Heart left ventricle (tissue), 13 donors: ENCODE results near the gene LPCAT1.

ENCODE experiments used
- CTCF ChIP-seq, 12 donors: fragments of 200-600 bp; sonication (generic) in 4 of 12; IDR thresholded peaks; one replicate each; pipeline versions ENCODE4 v1.5.0 to v1.8.0; 2018 to 2022; ENCODE audit warnings: antibody characterized with exemption in 12 of 12, mild to moderate bottlenecking in 5 of 12
- POLR2A ChIP-seq, 2 donors: fragments of 450-650 bp; IDR thresholded peaks; one replicate each; pipeline ENCODE4 v1.6.1; 2017; ENCODE audit warnings: antibody characterized with exemption in 2 of 2, mild to moderate bottlenecking in 2 of 2, moderate library complexity in 2 of 2
- donor health status: ischemic (EF 13 %, LVEDD 7.1; RV severe dilation, severe dysfunction).
- donor health status: DM: no; HTN: yes; CAD: no.
- donor health status: DM: no; HTN: no; CAD: no.
- donor health status: ischemic (EF 25% LVEDD 6.9; RV normal size, moderate dysfunction).
- donor health status: ischemic (EF 25% LVEDD 5.7; RV mildly dilated, moderate dysfunction).
- donor health status: ischemic (EF 35%, LVEDD 5.7; RV mildly dilated, moderate dysfunction).
- donor health status: nonischemic (EF 11% LVEDD 7.7; RV severe dilation, severe dysfunction).
- donor health status: DM: yes; HTN: yes; CAD: no.
- donor health status: PGD.
- donor health status: ischemic (EF 29% LVEDD 5.4; RV normal size, mild dysfunction).
- donor health status: nonischemic (EF 23%, LVEDD 6.1; RV moderate dilation, normal function).

DNA sequence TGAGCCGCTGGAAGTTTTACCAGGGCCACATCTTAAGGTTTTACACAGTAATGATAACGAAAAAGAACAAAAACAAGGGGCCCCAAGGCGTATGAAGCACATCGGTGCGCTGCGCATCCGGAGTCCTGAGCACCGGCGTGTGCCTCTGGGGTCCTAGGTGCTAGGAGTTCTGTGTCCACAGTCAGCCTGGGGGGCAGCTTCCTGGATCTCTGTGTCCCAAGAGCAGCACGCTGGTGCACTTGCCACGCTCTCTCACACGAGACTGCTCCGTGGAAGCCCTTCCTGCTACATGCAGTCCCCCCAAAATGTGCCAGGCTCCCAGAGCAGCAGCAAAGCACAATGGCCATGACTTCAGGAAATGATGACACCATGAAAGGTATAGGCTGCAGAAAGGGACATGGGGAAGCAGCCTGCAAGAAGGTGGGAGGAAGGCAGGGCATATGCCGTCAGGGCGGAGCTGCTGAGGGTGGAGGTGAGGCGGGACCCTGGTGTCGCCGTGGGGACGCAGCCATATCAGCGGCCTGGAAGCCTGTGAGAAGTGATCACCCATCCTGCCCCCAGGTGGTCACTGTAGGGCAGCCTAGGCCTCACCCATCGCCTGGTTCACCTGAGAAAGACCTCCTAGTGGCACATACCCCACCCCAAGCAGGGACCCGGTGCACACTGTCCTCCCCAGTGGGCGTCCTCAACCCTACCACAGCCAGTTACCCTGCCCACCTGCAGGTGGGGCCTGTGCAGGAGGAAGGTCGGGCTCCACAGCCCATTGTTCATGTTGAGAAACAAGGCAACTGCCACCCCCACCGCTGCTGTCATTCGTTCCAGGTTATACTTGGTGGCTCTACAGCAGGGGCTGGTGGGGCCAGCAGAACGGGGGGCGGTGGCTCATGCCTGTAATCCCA lies 54.9 kb downstream of the LPCAT1 start:
- TF ChIP-seq CTCF (IDR thresholded peaks at IDR 0.05) (no peak), POLR2A (IDR thresholded peaks at IDR 0.05) (no peak)
